ENCODE results near the gene C19orf53.
"Not testable (repeated sequence)": the region's sequence is repeated elsewhere in the genome, so short reads cannot be mapped to it uniquely, and the experiment has no call there.

The C19orf53 gene

GRCh38 chr19:13778847-13779246, 4.6 kb downstream of the C19orf53 start:
- no peak for TF ChIP-seq Cebpa-rat (IDR thresholded peaks at IDR 0.05)

GRCh38 chr19:13779794-13780193, 5.5 kb downstream of the C19orf53 start:
- H3K4me3 ChIP-seq, H3K9me3 ChIP-seq, H3K4me2 ChIP-seq, H3K27ac ChIP-seq, H3K9ac ChIP-seq, H3K27me3 ChIP-seq: not testable (repeated sequence)
- H3K4me1 ChIP-seq, result peaks cover 32% of the 10 kb centered on the region
- H3K36me3 ChIP-seq, result peaks cover 43% of the 10 kb centered on the region
- peaks cover 28% of the 10 kb centered on the region for H4K20me1 ChIP-seq

More at GRCh38 chr19:13778847-13779246, 4.6 kb downstream of the C19orf53 start:
- H3K9me3 ChIP-seq, result no peaks in the 10 kb centered on the region
- H3K4me1 ChIP-seq, result peaks cover 23% of the 10 kb centered on the region
- no peak overlapping the region for H3K9ac ChIP-seq
- H3K4me3 ChIP-seq, result no peak overlapping the region
- H3K27me3 ChIP-seq, result no peaks in the 10 kb centered on the region
- no peak overlapping the region for H3K27ac ChIP-seq
- peaks cover 43% of the 10 kb centered on the region for H3K36me3 ChIP-seq
- H4K20me1 ChIP-seq, result peaks cover 31% of the 10 kb centered on the region
- no peak overlapping the region for H3K4me2 ChIP-seq

GRCh38 chr19:13781547-13781946, 7.3 kb downstream of the C19orf53 start:
- H3K27ac ChIP-seq, result no peak overlapping the region

GRCh38 chr19:13782537-13782936, 8.3 kb downstream of the C19orf53 start:
- TF ChIP-seq Cebpa-rat (IDR thresholded peaks at IDR 0.05), result no peak
- Histone ChIP-seq H3K27ac (no peak overlapping the region), H3K9ac (no peak overlapping the region), H3K36me3 (peaks cover 29% of the 10 kb centered on the region), H3K4me3 (no peak overlapping the region), H3K9me3 (no peaks in the 10 kb centered on the region), H3K4me2 (no peak overlapping the region), H4K20me1 (peaks cover under 1% of the 10 kb centered on the region; the same call in 1 of the 2 replicates), H3K4me1 (peaks cover 46% of the 10 kb centered on the region), H3K27me3 (no peaks in the 10 kb centered on the region)

More at GRCh38 chr19:13781547-13781946, 7.3 kb downstream of the C19orf53 start:
- Histone ChIP-seq H3K4me3 (no peak overlapping the region), H3K36me3 (peaks cover 38% of the 10 kb centered on the region), H3K27me3 (no peaks in the 10 kb centered on the region), H3K4me1 (peaks cover 36% of the 10 kb centered on the region), H3K9ac (no peak overlapping the region), H3K4me2 (no peak overlapping the region), H4K20me1 (peaks cover 10% of the 10 kb centered on the region), H3K9me3 (no peaks in the 10 kb centered on the region)
- TF ChIP-seq Cebpa-rat (IDR thresholded peaks at IDR 0.05), result no peak

- H3K9ac ChIP-seq, result no peak overlapping the region
- H3K27me3 ChIP-seq, result no peaks in the 10 kb centered on the region
- TF ChIP-seq Cebpa-rat (IDR thresholded peaks at IDR 0.05), result no peak
- H3K9me3 ChIP-seq, result no peaks in the 10 kb centered on the region
- H3K36me3 ChIP-seq, result peaks cover 16% of the 10 kb centered on the region
- H3K27ac ChIP-seq, result no peak overlapping the region
- no peaks in the 10 kb centered on the region for H4K20me1 ChIP-seq
- H3K4me2 ChIP-seq, result peak overlapping the region; percentile 26; the same call in 1 of the 2 replicates
- H3K4me1 ChIP-seq, result peaks cover 59% of the 10 kb centered on the region
- H3K4me3 ChIP-seq, result no peak overlapping the region
These were observed 9.6 kb downstream of the C19orf53 start for GRCh38 chr19:13783565-13784500.

GRCh38 chr19:13784731-13785452, 10.6 kb downstream of the C19orf53 start:
- H3K36me3 ChIP-seq, result peaks cover 5% of the 10 kb centered on the region
- H3K4me1 ChIP-seq, result peaks cover 69% of the 10 kb centered on the region
- no peaks in the 10 kb centered on the region for H3K27me3 ChIP-seq
- H4K20me1 ChIP-seq, result no peaks in the 10 kb centered on the region
- no peak overlapping the region for H3K4me3 ChIP-seq
- H3K27ac ChIP-seq, result peak overlapping the region; percentile 62
- H3K9ac ChIP-seq, result no peak overlapping the region
- no peak for TF ChIP-seq Cebpa-rat (IDR thresholded peaks at IDR 0.05)
- no peaks in the 10 kb centered on the region for H3K9me3 ChIP-seq
- H3K4me2 ChIP-seq, result peak overlapping the region; percentile 45

GRCh38 chr19:13788991-13789390, 14.7 kb downstream of the C19orf53 start:
- Histone ChIP-seq H3K27ac (peak overlapping the region; percentile 92), H3K9me3 (no peaks in the 10 kb centered on the region), H3K4me2 (peak overlapping the region; percentile 80), H3K27me3 (no peaks in the 10 kb centered on the region), H4K20me1 (no peaks in the 10 kb centered on the region), H3K4me1 (peaks cover 71% of the 10 kb centered on the region), H3K9ac (peak overlapping the region; percentile 68; the same call in 1 of the 2 replicates), H3K36me3 (no peaks in the 10 kb centered on the region), H3K4me3 (no peak overlapping the region; the same call in 1 of the 2 replicates)
- TF ChIP-seq Cebpa-rat (IDR thresholded peaks at IDR 0.05), result peak; percentile 99

GRCh38 chr19:13790354-13790753, 16.1 kb downstream of the C19orf53 start:
- TF ChIP-seq Cebpa-rat (IDR thresholded peaks at IDR 0.05), result no peak
- Histone ChIP-seq H3K4me3 (no peak overlapping the region), H3K4me1 (peaks cover 65% of the 10 kb centered on the region)

GRCh38 chr19:13793317-13793716, 19.1 kb downstream of the C19orf53 start:
- peaks cover 14% of the 10 kb centered on the region for H4K20me1 ChIP-seq
- not testable (repeated sequence) for H3K9me3 ChIP-seq, H3K9ac ChIP-seq, H3K27me3 ChIP-seq, H3K27ac ChIP-seq, H3K4me2 ChIP-seq, H3K4me3 ChIP-seq, H3K36me3 ChIP-seq
- peaks cover 50% of the 10 kb centered on the region for H3K4me1 ChIP-seq

More at GRCh38 chr19:13790354-13790753, 16.1 kb downstream of the C19orf53 start:
- Histone ChIP-seq H3K27ac (peak overlapping the region; percentile 52), H4K20me1 (no peaks in the 10 kb centered on the region), H3K4me2 (no peak overlapping the region), H3K36me3 (no peaks in the 10 kb centered on the region), H3K27me3 (no peaks in the 10 kb centered on the region), H3K9me3 (no peaks in the 10 kb centered on the region), H3K9ac (no peak overlapping the region)

GRCh38 chr19:13794398-13794756, 20.1 kb downstream of the C19orf53 start:
- H3K27ac ChIP-seq, result peak overlapping the region; percentile 75
- H3K9ac ChIP-seq, result peak overlapping the region; percentile 78
- peaks cover 40% of the 10 kb centered on the region for H3K4me1 ChIP-seq
- peak overlapping the region; percentile 96 for H3K4me2 ChIP-seq
- no peaks in the 10 kb centered on the region for H3K27me3 ChIP-seq
- H3K36me3 ChIP-seq, result peaks cover 6% of the 10 kb centered on the region; the same call in 1 of the 2 replicates
- TF ChIP-seq Cebpa-rat (IDR thresholded peaks at IDR 0.05), result no peak
- peaks cover 14% of the 10 kb centered on the region for H4K20me1 ChIP-seq
- no peaks in the 10 kb centered on the region for H3K9me3 ChIP-seq
- H3K4me3 ChIP-seq, result peak overlapping the region; percentile 99

Data from BLaER1 (cell line).